H1 (cell line): ENCODE results near the gene ABL1. TPM values are rescaled to one million over a fixed set of nuclear protein-coding genes. Genes with fewer than 3 reads are reported as not detected.

ENCODE experiments used
- CTCF ChIA-PET: fragments of 300-600 bp; sonication (Branson Sonifier 250); formaldehyde crosslinking; loops from one replicate; lab custom pipeline; 2021; ENCODE audit not compliant: partially characterized antibody; lab: Charles Lee
- POLR2A ChIA-PET: fragments of 300-600 bp; sonication (Branson Sonifier 250); formaldehyde crosslinking; loops from one replicate; lab custom pipeline; 2021; ENCODE audit warnings: inconsistent platforms; ENCODE audit not compliant: partially characterized antibody; lab: Charles Lee
- DNase-seq, 2 experiments: peaks; one replicate each; pipeline versions ENCODE4 v3.0.0 to v3.0.0-alpha.2; 2010 to 2022; ENCODE audit warnings: low spot score in 2 of 2, low read depth in 1 of 2, mixed read lengths in 1 of 2
- FAIRE-seq: peaks from 2 replicates; lab custom pipeline; 2011; peaks lifted over from hg19 to GRCh38; lab: Jason Lieb, UNC
- H2AFZ ChIP-seq: 2 replicates; pipeline ENCODE4 v1.8.1; 2012; ENCODE audit warnings: low read length, inconsistent platforms
- H2AK5ac ChIP-seq: 2 replicates; pipeline ENCODE4 v1.6.1; 2013; ENCODE audit warnings: low read depth, low read length
- H2BK120ac ChIP-seq: replicated peaks from 2 replicates; pipeline ENCODE3; 2013; ENCODE audit warnings: low read depth, low read length, inconsistent platforms
- H2BK12ac ChIP-seq: 2 replicates; pipeline ENCODE4 v1.6.1; 2013; ENCODE audit warnings: low read depth, low read length
- H2BK15ac ChIP-seq: 2 replicates; pipeline ENCODE4 v1.6.1; 2013; ENCODE audit warnings: low read length
- H2BK20ac ChIP-seq: 2 replicates; pipeline ENCODE4 v1.6.1; 2013; ENCODE audit warnings: low read length
- H2BK5ac ChIP-seq: 2 replicates; pipeline ENCODE4 v1.6.1; 2013; ENCODE audit warnings: low read depth, low read length
- H3K14ac ChIP-seq: 2 replicates; pipeline ENCODE4 v1.6.1; 2013; ENCODE audit warnings: inconsistent platforms; ENCODE audit not compliant: insufficient read length
- H3K18ac ChIP-seq: 2 replicates; pipeline ENCODE4 v1.6.1; 2013; ENCODE audit warnings: low read length; ENCODE audit errors: extremely low read depth
- H3K23ac ChIP-seq: 2 replicates; pipeline ENCODE4 v1.6.1; 2013; ENCODE audit warnings: inconsistent platforms; ENCODE audit not compliant: insufficient read length
- H3K23me2 ChIP-seq: 2 replicates; pipeline ENCODE4 v1.6.1; 2013; ENCODE audit warnings: low read depth, low read length
- H3K27ac ChIP-seq: 2 replicates; pipeline ENCODE4 v1.6.1; 2011; ENCODE audit warnings: low read depth, low read length, inconsistent platforms
- H3K27me3 ChIP-seq, 4 experiments: replicated peaks in 1 of 4; 1 replicate in 1 of 4; 2 replicates in 3 of 4; pipeline versions ENCODE4 v1.6.1 to v1.8.1; 2011 to 2013; ENCODE audit warnings: low read length in 3 of 4, mild to moderate bottlenecking in 3 of 4, inconsistent platforms in 2 of 4, mixed read lengths in 2 of 4, moderate library complexity in 1 of 4; ENCODE audit not compliant: control insufficient read depth in 3 of 4, insufficient read depth in 3 of 4; ENCODE audit errors: extremely low read depth in 1 of 4
- H3K36me3 ChIP-seq, 4 experiments: 2 replicates each; pipeline versions ENCODE4 v1.6.1 to v1.8.1; 2011 to 2013; ENCODE audit warnings: mild to moderate bottlenecking in 4 of 4, low read length in 3 of 4, moderate library complexity in 2 of 4, control low read depth in 1 of 4, inconsistent platforms in 1 of 4; ENCODE audit not compliant: insufficient read depth in 4 of 4, control insufficient read depth in 2 of 4
- H3K4ac ChIP-seq: replicated peaks from 2 replicates; pipeline ENCODE3; 2013; ENCODE audit warnings: low read length, low read depth, mixed read lengths, inconsistent platforms; ENCODE audit not compliant: insufficient read length
- H3K4me1 ChIP-seq, 4 experiments: replicated peaks in 1 of 4; 1 replicate in 1 of 4; 2 replicates in 3 of 4; pipeline versions ENCODE4 v1.6.1 to v1.8.1; 2011 to 2013; ENCODE audit warnings: low read length in 3 of 4, inconsistent platforms in 2 of 4, mixed read lengths in 1 of 4; ENCODE audit not compliant: insufficient read depth in 4 of 4, control insufficient read depth in 3 of 4
- H3K4me2 ChIP-seq, 2 experiments: 2 replicates each; pipeline versions ENCODE4 v1.6.1 to v1.8.1; 2011 to 2013; ENCODE audit warnings: low read depth in 2 of 2, low read length in 2 of 2, control low read depth in 1 of 2, inconsistent platforms in 1 of 2, mild to moderate bottlenecking in 1 of 2; ENCODE audit not compliant: insufficient read depth in 1 of 2
- H3K4me3 ChIP-seq, 4 experiments: fragments of 200-600, 300-600 bp in 1 of 4; sonication (generic), shearing (Covaris generic), sonication (Bioruptor Twin) in 1 of 4; 2 replicates each; pipeline versions ENCODE4 v1.5.1 to v1.8.1; 2011 to 2016; ENCODE audit warnings: low read length in 4 of 4, low read depth in 3 of 4, control low read depth in 2 of 4, inconsistent platforms in 2 of 4, mild to moderate bottlenecking in 2 of 4, mixed read lengths in 1 of 4, moderate library complexity in 1 of 4; ENCODE audit not compliant: insufficient read depth in 2 of 4; ENCODE audit errors: extremely low read depth in 1 of 4
- H3K56ac ChIP-seq: replicated peaks from 2 replicates; pipeline ENCODE3; 2013; ENCODE audit warnings: low read depth, mild to moderate bottlenecking, mixed read lengths, low read length, inconsistent platforms; ENCODE audit not compliant: insufficient read length
- H3K79me1 ChIP-seq: 2 replicates; pipeline ENCODE4 v1.6.1; 2013; ENCODE audit warnings: low read depth, low read length, control low read depth
- H3K79me2 ChIP-seq, 2 experiments: 2 replicates each; pipeline versions ENCODE4 v1.6.1 to v1.8.1; 2012 to 2013; ENCODE audit warnings: low read length in 2 of 2, mild to moderate bottlenecking in 2 of 2, inconsistent platforms in 1 of 2; ENCODE audit not compliant: insufficient read depth in 2 of 2, control insufficient read depth in 1 of 2
- H3K9ac ChIP-seq, 4 experiments: replicated peaks in 1 of 4; 1 replicate in 1 of 4; 2 replicates in 3 of 4; pipeline versions ENCODE4 v1.6.1 to v1.8.1; 2011 to 2013; ENCODE audit warnings: low read depth in 3 of 4, low read length in 3 of 4, control low read depth in 2 of 4, mild to moderate bottlenecking in 2 of 4, moderate library complexity in 2 of 4, inconsistent platforms in 1 of 4; ENCODE audit errors: extremely low read depth in 1 of 4
- H3K9me3 ChIP-seq, 2 experiments: 2 replicates each; pipeline versions ENCODE4 v1.6.1 to v1.8.1; 2012 to 2013; ENCODE audit warnings: mild to moderate bottlenecking in 2 of 2, moderate library complexity in 2 of 2, control low read depth in 1 of 2, inconsistent platforms in 1 of 2, low read depth in 1 of 2, low read length in 1 of 2, mixed read lengths in 1 of 2; ENCODE audit not compliant: insufficient read depth in 2 of 2
- H4K20me1 ChIP-seq, 2 experiments: replicated peaks in 1 of 2; 2 replicates each; pipeline versions ENCODE3 to v1.8.1; 2011 to 2013; ENCODE audit warnings: inconsistent platforms in 2 of 2, low read length in 2 of 2, mild to moderate bottlenecking in 1 of 2; ENCODE audit not compliant: insufficient read depth in 2 of 2, control insufficient read depth in 1 of 2
- H4K5ac ChIP-seq: 2 replicates; pipeline ENCODE4 v1.6.1; 2013; ENCODE audit warnings: low read length, low read depth, mixed read lengths, inconsistent platforms; ENCODE audit not compliant: insufficient read length
- H4K8ac ChIP-seq: 2 replicates; pipeline ENCODE4 v1.8.0; 2013; ENCODE audit warnings: mild to moderate bottlenecking, moderate library complexity, low read length, inconsistent platforms; ENCODE audit not compliant: insufficient read depth; ENCODE audit errors: extremely low read depth
- H4K91ac ChIP-seq: replicated peaks from 2 replicates; pipeline ENCODE3; 2013; ENCODE audit warnings: low read length, mixed read lengths, inconsistent platforms; ENCODE audit not compliant: insufficient read length
- CHD1 ChIP-seq: IDR thresholded peaks from 2 replicates; pipeline ENCODE4 v1.6.1; 2012; ENCODE audit warnings: low read depth, low read length, improper control_type of control experiment
- FOSL1 ChIP-seq: IDR thresholded peaks from 2 replicates; pipeline ENCODE4 v1.6.1; 2011; ENCODE audit warnings: mild to moderate bottlenecking, low read depth, low read length, moderate library complexity; ENCODE audit not compliant: insufficient read depth
- GTF2F1 ChIP-seq: IDR thresholded peaks from 2 replicates; pipeline ENCODE4 v1.6.1; 2012; ENCODE audit warnings: low read depth, low read length, improper control_type of control experiment, borderline replicate concordance
- KDM1A ChIP-seq: fragments of 200-600, 300-600 bp; sonication (generic); IDR thresholded peaks from 2 replicates; pipeline ENCODE4 v1.7.1; 2016; ENCODE audit warnings: mild to moderate bottlenecking, low read length, borderline replicate concordance
- SIX5 ChIP-seq: IDR thresholded peaks from 2 replicates; pipeline ENCODE4 v1.6.1; 2011; ENCODE audit warnings: mild to moderate bottlenecking, low read depth, low read length
- SP1 ChIP-seq: IDR thresholded peaks from 2 replicates; pipeline ENCODE4 v1.6.1; 2011; ENCODE audit warnings: low read depth, low read length
- SUZ12 ChIP-seq: fragments of 200-600 bp; sonication (generic); IDR thresholded peaks from 2 replicates; pipeline ENCODE4 v1.6.1; 2012; ENCODE audit warnings: mild to moderate bottlenecking, inconsistent platforms, low read length, moderate library complexity, mixed read lengths
- ZNF274 ChIP-seq: IDR thresholded peaks from 2 replicates; pipeline ENCODE4 v1.7.0; 2012; ENCODE audit warnings: low read length, borderline replicate concordance; ENCODE audit errors: extremely low read depth
- WGBS, 2 experiments: shearing (Covaris generic) in 1 of 2; methylation state at CpG; one replicate each; pipeline versions ENCODE4 v1.1.6 to v1.1.7; 2013 to 2015; ENCODE audit warnings: low lambda C conversion rate in 2 of 2, mixed read lengths in 2 of 2, inconsistent platforms in 1 of 2, low coverage in 1 of 2, missing lambda C conversion rate in 1 of 2; ENCODE audit not compliant: insufficient replicate concordance in 2 of 2, insufficient coverage in 1 of 2, insufficient read length in 1 of 2; ENCODE audit errors: extremely low coverage in 1 of 2, missing lambda C conversion rate in 1 of 2; 5-methylcytosine and 5-hydroxymethylcytosine counted together
- polyA plus RNA-seq, 7 experiments: library from polyadenylated mRNA; depleted of rRNA in 3 of 7; stranded (reverse) in 5 of 7; unstranded in 2 of 7; fragments of >200 nt in 5 of 7; fragments of 200-250 nt in 2 of 7; gene quantifications; 1 replicate in 5 of 7; 2 replicates in 1 of 7; 4 replicates in 1 of 7; pipeline versions ENCODE4 v1.2.1 to v1.2.3, GENCODE V29; 2011 to 2013; ENCODE audit warnings: missing spikeins in 2 of 7, mixed read lengths in 2 of 7
- total RNA-seq: library from RNA; stranded (reverse); fragmentation: NEBNext Ultra II Directional; extraction: Animal tissue kit (Norgen Biotek cat#: 25700); gene quantifications from 2 replicates; pipeline ENCODE4 v1.2.1, GENCODE V29; 2021

Gene ABL1
- total and polyA plus RNA-seq, 2 of the 8 experiments (the other 6 are each of a cell fraction or from before 2014, with no cell fraction given): 35.3 to 104 TPM

DNA sequence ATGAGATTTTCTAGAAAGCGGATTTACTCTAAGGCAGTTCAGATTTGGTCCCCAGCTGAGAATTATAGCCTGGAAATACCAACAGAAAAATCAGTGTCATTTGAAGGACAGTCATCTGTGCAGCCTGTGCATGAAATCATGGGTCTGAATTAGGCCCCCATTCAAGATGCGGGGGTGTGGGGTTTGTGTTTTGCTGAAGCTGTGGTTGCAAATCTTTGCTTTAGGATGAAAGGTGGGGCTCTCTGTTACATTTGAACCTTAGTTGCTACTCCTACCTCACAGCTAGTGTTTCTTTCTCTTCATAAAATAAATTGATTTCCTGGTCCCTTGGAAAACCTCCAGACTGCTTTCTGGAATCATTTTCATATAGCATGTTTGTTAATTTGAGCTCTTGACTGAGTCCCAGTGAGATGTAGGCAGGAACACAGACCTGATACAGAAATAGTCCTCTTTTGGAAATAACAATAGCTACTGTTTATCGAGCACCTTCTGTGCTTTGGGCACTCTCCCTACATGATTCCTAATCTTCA, 4.8 kb upstream of the ABL1 start:
- Histone ChIP-seq H3K14ac (no peak overlapping the region), H3K4me1 (peaks cover 6 to 11% (median 8%) of the 10 kb centered on the region in 4 experiments), H3K23me2 (peaks cover 1% of the 10 kb centered on the region), H3K27ac (no peak overlapping the region), H3K18ac (no peak overlapping the region), H2AFZ (no peak overlapping the region), H2BK15ac (no peak overlapping the region), H2BK12ac (no peak overlapping the region), H4K20me1 (no peaks in the 10 kb centered on the region), H3K56ac (no peak overlapping the region), H2BK20ac (no peak overlapping the region), H3K27me3 (no peaks in the 10 kb centered on the region), H2BK5ac (no peak overlapping the region), H3K23ac (no peak overlapping the region), H2BK120ac (no peak overlapping the region), H3K4me3 (no peak overlapping the region), H3K79me2 (peaks cover 0 to 31% of the 10 kb centered on the region in 2 experiments; a peak in 2 of 4 replicates), H4K8ac (no peak overlapping the region), H3K9me3 (peaks cover 2 to 3% of the 10 kb centered on the region in 2 experiments; a peak in 2 of 4 replicates), H2AK5ac (no peak overlapping the region), H3K4ac (no peak overlapping the region), H3K9ac (no peak overlapping the region), H3K4me2 (no peak overlapping the region), H4K5ac (no peak overlapping the region), H4K91ac (no peak overlapping the region), H3K36me3 (no peaks in the 10 kb centered on the region), H3K79me1 (no peaks in the 10 kb centered on the region)
- no peak for TF ChIP-seq KDM1A
- no peak for TF ChIP-seq SIX5
- TF ChIP-seq SP1: no peak
- no peak for TF ChIP-seq CHD1
- TF ChIP-seq FOSL1: no peak
- TF ChIP-seq SUZ12: no peak
- TF ChIP-seq GTF2F1: no peak
- no peak for TF ChIP-seq ZNF274
- FAIRE-seq: no peak
- WGBS, 2 experiments: 91% methylated on average over 3 of the region's 3 CpGs; no CpG with 5 or more reads in 1 of the 2 experiments
- POLR2A ChIA-PET: interaction anchor here (0.8 kb wide), 1 partner anchor 121 kb away, joined by 5 read pairs; no protein-coding TSS in a partner anchor
- CTCF ChIA-PET: interaction anchor here (1.0 to 3.2 kb wide), 7 partner anchors 12 to 62 kb away, joined by 3 to 11 read pairs (median 5); no protein-coding TSS in a partner anchor
- DNase-seq: no peak
